NCI-H2081 (cell line): ENCODE measurements around the gene ELF2.
"Not testable (repeated sequence)": the region's sequence is repeated elsewhere in the genome, so short reads cannot be mapped to it uniquely, and the experiment has no call there.

Experiments
- DNase-seq, 2 experiments: peaks; one replicate each; lab custom pipeline; 2025; lab: John Stamatoyannopoulos, UW

Gene ELF2

GRCh38 chr4:139020384-139020783, 156.6 kb downstream of the ELF2 start:
- DNase-seq = no peak

GRCh38 chr4:139018971-139019758, 157.9 kb downstream of the ELF2 start:
- no peak for DNase-seq

- peak in 1 of 2 experiments; percentile 8 for DNase-seq
Measured at GRCh38 chr4:139018501-139018900, 158.5 kb downstream of the ELF2 start.

- DNase-seq = no peak
Measured at GRCh38 chr4:139017861-139018260, 159.2 kb downstream of the ELF2 start.

GRCh38 chr4:139015948-139016471, 161.0 kb downstream of the ELF2 start:
- DNase-seq = peak in 1 of 2 experiments; percentile 50

- DNase-seq = peak; percentile 82 to 88
Measured at GRCh38 chr4:139015269-139015947, 161.6 kb downstream of the ELF2 start, which contains the start of gene NOCT. Gene NOCT (plus strand): TSS chr4:139015781. CDS start chr4:139015982, 201 bp downstream.

GRCh38 chr4:139014371-139015268, 162.4 kb downstream of the ELF2 start:
- peak in 1 of 2 experiments; percentile 27 for DNase-seq

- no peak for DNase-seq
Measured at GRCh38 chr4:139011225-139011950, 165.6 kb downstream of the ELF2 start.

GRCh38 chr4:139009702-139010101, 167.3 kb downstream of the ELF2 start:
- DNase-seq = no peak

GRCh38 chr4:139008278-139008677, 168.7 kb downstream of the ELF2 start:
- not testable (repeated sequence) for DNase-seq

GRCh38 chr4:139007640-139008039, 169.4 kb downstream of the ELF2 start:
- DNase-seq = no peak
